K562 (cell line): ENCODE results near the gene GTF2H4. TPM values are rescaled to one million over a fixed set of nuclear protein-coding genes. Genes with fewer than 3 reads are reported as not detected.

Experiments used
- ATF6 ChIP-seq: sonication (generic); formaldehyde crosslinking; IDR thresholded peaks from 2 replicates; pipeline ENCODE4 v1.4.0; 2020; ENCODE audit warnings: mild to moderate bottlenecking, missing genetic modification reagents
- FUS ChIP-seq: fragments of 200-400 bp; formaldehyde crosslinking; optimal IDR thresholded peaks from 2 replicates; pipeline ENCODE3; 2017; ENCODE audit warnings: low read depth, low read length
- GABPB2 ChIP-seq: fragments of 250-450 bp; sonication (Bioruptor Pico); conservative IDR thresholded peaks from 2 replicates; pipeline ENCODE4 v1.5.1; 2021; ENCODE audit warnings: mild to moderate bottlenecking
- MTA2 ChIP-seq: fragments of 450-650 bp; IDR thresholded peaks from 2 replicates; pipeline ENCODE4 v1.6.1; 2016; ENCODE audit warnings: low read depth
- OTX1 ChIP-seq: fragments of 450-650 bp; formaldehyde crosslinking; IDR thresholded peaks from 2 replicates; pipeline ENCODE4 v1.4.0; 2022; ENCODE audit warnings: mild to moderate bottlenecking
- TARDBP ChIP-seq: fragments of 450-650 bp; IDR thresholded peaks from 2 replicates; pipeline ENCODE4 v1.6.1; 2016
- ZNF212 ChIP-seq: fragments of 450-650 bp; formaldehyde crosslinking; IDR thresholded peaks from 2 replicates; pipeline ENCODE4 v1.4.0; 2020; ENCODE audit warnings: mild to moderate bottlenecking
- ZNF280A ChIP-seq: fragments of 450-650 bp; IDR thresholded peaks from 2 replicates; pipeline ENCODE4 v1.6.1; 2018; ENCODE audit warnings: mild to moderate bottlenecking, low read depth; ENCODE audit not compliant: partially characterized antibody
- ZNF507 ChIP-seq: conservative IDR thresholded peaks from 2 replicates; pipeline ENCODE4 v1.6.1; 2017; ENCODE audit warnings: missing genetic modification characterization, missing compliant biosample characterization
- polyA plus RNA-seq, 8 experiments: library from polyadenylated mRNA; depleted of rRNA in 4 of 8; stranded (reverse) in 5 of 8; unstranded in 3 of 8; fragments of >200 nt; fragmentation: Nextera tagmentation in 2 of 8; fragmentation: Illumina TruSeq in 1 of 8; extraction: Ambion mirVana in 2 of 8; extraction: Trizol in 1 of 8; gene quantifications; 2 replicates each; pipeline versions ENCODE4 v1.2.1 to v1.2.3, GENCODE V29; 2011 to 2014; ENCODE audit warnings: inconsistent platforms in 1 of 8, missing spikeins in 1 of 8
- total RNA-seq, 7 experiments: library from RNA; depleted of rRNA in 6 of 7; stranded (reverse); fragments of >200 nt in 6 of 7; fragmentation: Illumina TruSeq in 2 of 7; extraction: Trizol in 2 of 7; gene quantifications; 2 replicates each; pipeline versions ENCODE4 v1.2.1 to v1.2.3, GENCODE V29; 2011 to 2021; ENCODE audit warnings: low replicate concordance in 1 of 7
- TF ChIP-seq, protein P1 (sequence below): fragments of 250-450 bp; sonication (Bioruptor Pico); IDR thresholded peaks from 2 replicates; pipeline ENCODE4 v1.5.1; 2021; ENCODE audit warnings: mild to moderate bottlenecking
- TF ChIP-seq, protein P2 (sequence below): fragments of 250-450 bp; sonication (Bioruptor Pico); IDR thresholded peaks from 2 replicates; pipeline ENCODE4 v1.8.0; 2022; ENCODE audit warnings: moderate library complexity, mild to moderate bottlenecking, inconsistent platforms
- TF ChIP-seq, protein P3 (sequence below): fragments of 250-450 bp; sonication (Bioruptor Pico); IDR thresholded peaks from 2 replicates; pipeline ENCODE4 v1.5.0; 2020; ENCODE audit warnings: mild to moderate bottlenecking, borderline replicate concordance
- TF ChIP-seq, protein P4 (sequence below): fragments of 450-650 bp; IDR thresholded peaks from 2 replicates; pipeline ENCODE4 v1.6.1; 2016; ENCODE audit warnings: low read depth, mild to moderate bottlenecking, moderate library complexity
- TF ChIP-seq, protein P5 (sequence below): fragments of 450-650 bp; IDR thresholded peaks from 2 replicates; pipeline ENCODE4 v1.6.1; 2017; ENCODE audit warnings: antibody characterized with exemption

The GTF2H4 gene
- total and polyA plus RNA-seq, 9 of the 15 experiments (the other 6 are each of a cell fraction or from before 2014, with no cell fraction given) = 3.6 to 86.1 (median 39.6) TPM

DNA sequence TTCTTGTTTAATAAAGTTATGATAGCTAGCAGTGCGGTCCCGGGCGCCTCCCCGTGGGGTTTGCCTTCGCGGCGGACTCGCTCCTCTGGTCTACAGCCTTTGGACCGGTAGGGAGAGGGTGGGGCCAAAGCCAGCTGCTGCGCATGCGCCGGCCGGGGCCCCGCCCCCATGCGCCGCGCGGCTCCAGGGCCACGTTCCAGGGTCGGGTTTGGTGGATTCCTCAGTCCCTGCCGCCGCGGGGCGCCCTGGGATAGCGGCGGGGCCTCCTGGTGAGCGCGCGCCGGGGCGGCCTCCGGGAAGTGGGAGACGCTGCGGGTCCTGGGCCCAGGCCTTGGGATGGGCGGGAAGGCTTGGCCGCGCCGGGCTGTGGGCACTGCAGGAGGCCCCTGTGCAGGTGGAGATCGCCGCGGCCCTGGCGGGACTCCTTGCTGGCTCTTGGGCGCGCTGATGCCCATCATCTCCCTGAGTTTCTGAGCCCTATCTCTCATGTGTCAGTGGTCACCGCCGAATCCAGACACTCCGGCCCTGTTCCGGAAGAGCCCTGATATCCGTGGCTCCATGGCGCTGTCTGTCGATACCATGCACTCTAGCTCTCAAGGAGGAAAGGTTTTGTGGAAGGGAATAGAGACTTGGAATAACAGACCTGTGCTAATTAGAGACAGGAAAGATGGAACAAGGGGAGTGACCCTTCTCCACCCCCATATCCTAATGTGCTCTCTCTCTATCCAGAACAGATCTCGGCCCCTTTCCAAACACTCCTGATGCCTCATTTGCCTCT is 6.3 kb downstream of the GTF2H4 start, which contains the start of gene VARS2 (continued):
- peak; percentile 69 for TF ChIP-seq FUS
- TF ChIP-seq ZNF280A = no peak
- no peak for TF ChIP-seq GABPB2
- TF ChIP-seq ZNF507 (tag) = no peak
- TF ChIP-seq ATF6 = peak; percentile 84; the same call in 1 of the 2 replicates
- TF ChIP-seq, protein P1, sequence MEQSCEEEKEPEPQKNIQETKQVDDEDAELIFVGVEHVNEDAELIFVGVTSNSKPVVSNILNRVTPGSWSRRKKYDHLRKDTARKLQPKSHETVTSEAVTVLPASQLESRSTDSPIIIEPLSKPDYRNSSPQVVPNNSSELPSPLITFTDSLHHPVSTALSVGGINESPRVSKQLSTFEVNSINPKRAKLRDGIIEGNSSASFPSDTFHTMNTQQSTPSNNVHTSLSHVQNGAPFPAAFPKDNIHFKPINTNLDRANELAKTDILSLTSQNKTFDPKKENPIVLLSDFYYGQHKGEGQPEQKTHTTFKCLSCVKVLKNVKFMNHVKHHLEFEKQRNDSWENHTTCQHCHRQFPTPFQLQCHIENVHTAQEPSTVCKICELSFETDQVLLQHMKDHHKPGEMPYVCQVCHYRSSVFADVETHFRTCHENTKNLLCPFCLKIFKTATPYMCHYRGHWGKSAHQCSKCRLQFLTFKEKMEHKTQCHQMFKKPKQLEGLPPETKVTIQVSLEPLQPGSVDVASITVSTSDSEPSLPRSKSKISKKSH (CRISPR knock-in tag) = no peak
- 0 out of 2 replicates have a peak, but pooled peaks have one; percentile 4 for TF ChIP-seq OTX1 (CRISPR knock-in tag)
- TF ChIP-seq, protein P2, sequence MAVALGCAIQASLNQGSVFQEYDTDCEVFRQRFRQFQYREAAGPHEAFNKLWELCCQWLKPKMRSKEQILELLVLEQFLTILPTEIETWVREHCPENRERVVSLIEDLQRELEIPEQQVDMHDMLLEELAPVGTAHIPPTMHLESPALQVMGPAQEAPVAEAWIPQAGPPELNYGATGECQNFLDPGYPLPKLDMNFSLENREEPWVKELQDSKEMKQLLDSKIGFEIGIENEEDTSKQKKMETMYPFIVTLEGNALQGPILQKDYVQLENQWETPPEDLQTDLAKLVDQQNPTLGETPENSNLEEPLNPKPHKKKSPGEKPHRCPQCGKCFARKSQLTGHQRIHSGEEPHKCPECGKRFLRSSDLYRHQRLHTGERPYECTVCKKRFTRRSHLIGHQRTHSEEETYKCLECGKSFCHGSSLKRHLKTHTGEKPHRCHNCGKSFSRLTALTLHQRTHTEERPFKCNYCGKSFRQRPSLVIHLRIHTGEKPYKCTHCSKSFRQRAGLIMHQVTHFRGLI (CRISPR knock-in tag) = no peak
- TF ChIP-seq, protein P3, sequence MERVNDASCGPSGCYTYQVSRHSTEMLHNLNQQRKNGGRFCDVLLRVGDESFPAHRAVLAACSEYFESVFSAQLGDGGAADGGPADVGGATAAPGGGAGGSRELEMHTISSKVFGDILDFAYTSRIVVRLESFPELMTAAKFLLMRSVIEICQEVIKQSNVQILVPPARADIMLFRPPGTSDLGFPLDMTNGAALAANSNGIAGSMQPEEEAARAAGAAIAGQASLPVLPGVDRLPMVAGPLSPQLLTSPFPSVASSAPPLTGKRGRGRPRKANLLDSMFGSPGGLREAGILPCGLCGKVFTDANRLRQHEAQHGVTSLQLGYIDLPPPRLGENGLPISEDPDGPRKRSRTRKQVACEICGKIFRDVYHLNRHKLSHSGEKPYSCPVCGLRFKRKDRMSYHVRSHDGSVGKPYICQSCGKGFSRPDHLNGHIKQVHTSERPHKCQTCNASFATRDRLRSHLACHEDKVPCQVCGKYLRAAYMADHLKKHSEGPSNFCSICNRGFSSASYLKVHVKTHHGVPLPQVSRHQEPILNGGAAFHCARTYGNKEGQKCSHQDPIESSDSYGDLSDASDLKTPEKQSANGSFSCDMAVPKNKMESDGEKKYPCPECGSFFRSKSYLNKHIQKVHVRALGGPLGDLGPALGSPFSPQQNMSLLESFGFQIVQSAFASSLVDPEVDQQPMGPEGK (CRISPR knock-in tag) = peak; percentile 44; the same call in 1 of the 2 replicates
- TF ChIP-seq ZNF212 = peak; percentile 64; the same call in 1 of the 2 replicates
- TF ChIP-seq, protein P4, sequence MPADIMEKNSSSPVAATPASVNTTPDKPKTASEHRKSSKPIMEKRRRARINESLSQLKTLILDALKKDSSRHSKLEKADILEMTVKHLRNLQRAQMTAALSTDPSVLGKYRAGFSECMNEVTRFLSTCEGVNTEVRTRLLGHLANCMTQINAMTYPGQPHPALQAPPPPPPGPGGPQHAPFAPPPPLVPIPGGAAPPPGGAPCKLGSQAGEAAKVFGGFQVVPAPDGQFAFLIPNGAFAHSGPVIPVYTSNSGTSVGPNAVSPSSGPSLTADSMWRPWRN = peak; percentile 43; the same call in 1 of the 2 replicates
- TF ChIP-seq TARDBP = peak; percentile 61; the same call in 1 of the 2 replicates
- TF ChIP-seq, protein P5, sequence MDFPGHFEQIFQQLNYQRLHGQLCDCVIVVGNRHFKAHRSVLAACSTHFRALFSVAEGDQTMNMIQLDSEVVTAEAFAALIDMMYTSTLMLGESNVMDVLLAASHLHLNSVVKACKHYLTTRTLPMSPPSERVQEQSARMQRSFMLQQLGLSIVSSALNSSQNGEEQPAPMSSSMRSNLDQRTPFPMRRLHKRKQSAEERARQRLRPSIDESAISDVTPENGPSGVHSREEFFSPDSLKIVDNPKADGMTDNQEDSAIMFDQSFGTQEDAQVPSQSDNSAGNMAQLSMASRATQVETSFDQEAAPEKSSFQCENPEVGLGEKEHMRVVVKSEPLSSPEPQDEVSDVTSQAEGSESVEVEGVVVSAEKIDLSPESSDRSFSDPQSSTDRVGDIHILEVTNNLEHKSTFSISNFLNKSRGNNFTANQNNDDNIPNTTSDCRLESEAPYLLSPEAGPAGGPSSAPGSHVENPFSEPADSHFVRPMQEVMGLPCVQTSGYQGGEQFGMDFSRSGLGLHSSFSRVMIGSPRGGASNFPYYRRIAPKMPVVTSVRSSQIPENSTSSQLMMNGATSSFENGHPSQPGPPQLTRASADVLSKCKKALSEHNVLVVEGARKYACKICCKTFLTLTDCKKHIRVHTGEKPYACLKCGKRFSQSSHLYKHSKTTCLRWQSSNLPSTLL = no peak
- no peak for TF ChIP-seq MTA2
